Measurements from ENCODE around the gene TSPAN9.

Gene TSPAN9

DNA sequence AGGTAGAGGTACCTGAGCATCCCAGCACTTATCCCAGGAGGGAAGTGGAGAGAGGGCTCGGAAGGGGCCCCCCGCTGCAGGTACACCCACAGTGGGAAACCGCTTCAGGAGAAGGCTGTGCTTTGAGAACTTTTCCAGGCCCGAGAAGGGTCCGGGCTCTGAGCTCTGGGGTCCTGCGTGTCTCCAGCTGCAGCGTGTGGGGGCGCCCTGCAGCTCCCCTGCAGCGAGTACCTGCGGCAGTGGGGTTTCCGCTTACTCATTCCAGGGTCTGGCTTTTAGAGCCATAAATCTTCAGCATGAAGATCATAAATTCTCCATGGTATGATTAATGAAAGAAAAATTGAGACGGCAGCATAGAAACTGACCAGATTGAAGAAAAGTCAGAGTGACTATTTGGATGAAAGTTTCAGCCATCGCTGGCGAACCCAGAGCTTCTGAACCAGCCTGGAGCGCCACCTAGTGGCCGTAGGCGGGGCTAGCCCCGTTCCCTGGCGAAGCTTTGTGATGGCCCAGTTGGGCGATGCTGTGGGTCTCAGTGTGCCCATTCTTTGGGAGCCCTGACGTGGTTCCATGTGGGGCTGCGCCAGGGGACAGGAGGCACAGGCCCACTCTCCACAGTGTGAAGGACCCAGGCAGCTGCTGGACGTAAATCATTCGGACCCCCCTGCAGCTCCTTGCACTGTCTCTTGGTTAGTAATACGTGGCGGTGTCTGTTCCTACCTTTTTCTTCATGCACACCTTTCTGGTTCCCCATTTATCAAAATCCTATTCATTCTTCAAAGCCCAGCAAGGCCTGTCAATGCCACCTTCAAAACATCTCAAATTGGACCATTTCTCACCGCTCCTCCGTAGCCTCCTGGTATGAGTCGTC, 198.2 kb downstream of the TSPAN9 start:
- peak; percentile 32 for DNase-seq (ENCODE audit: low read depth)

DNA sequence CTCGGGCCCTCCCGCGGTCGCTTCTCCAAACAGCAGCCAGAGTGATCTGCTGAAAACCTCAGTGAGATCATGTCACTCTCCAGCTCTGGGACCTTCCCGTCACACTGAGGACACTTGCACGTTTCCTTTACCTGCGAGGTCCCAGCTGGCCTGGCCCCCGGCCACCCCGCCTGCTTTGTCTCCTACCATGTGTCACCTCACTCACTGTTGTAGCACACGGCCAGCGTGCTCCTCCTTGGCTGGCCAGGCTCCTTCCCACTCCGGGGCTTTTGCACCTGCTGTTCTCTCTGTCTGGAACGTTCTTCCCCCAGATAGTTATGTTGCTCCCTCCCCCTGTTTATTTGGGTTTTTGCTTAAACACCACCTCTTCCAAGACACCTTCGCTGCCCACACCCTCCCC, 199.0 kb downstream of the TSPAN9 start:
- DNase-seq (ENCODE audit: low read depth), result no peak

DNA sequence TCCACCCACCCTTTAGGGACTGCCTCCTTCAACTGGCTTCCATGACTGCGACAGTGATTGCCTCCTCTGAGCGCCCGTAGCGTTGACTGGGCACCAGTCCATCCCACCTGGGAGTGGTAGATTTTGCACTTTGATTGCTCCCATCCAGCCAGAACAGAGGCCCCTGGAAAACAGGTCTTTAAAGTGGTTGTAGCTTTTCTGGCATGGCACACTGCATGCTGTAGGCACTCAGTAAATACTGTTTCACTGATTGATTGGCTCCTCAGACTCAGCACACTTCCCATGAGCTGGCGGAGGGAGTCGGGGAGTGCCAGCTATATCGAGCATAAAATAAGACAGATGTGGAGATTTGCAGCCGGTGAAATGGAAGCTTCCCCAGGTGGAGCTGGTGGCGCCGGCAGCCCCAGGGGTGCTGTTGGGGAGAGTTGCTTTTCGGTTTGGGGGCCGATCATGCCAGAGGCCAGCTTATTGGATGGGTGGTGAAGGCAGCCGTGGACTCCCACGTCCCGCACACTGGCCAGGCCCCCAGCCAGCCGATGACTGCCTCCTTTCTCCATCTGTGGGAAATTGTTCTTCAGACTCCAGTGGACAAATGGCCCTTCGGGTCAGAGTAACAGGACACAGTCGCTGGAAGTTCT, 200.2 kb downstream of the TSPAN9 start:
- no peak for DNase-seq (ENCODE audit: low read depth)

DNA sequence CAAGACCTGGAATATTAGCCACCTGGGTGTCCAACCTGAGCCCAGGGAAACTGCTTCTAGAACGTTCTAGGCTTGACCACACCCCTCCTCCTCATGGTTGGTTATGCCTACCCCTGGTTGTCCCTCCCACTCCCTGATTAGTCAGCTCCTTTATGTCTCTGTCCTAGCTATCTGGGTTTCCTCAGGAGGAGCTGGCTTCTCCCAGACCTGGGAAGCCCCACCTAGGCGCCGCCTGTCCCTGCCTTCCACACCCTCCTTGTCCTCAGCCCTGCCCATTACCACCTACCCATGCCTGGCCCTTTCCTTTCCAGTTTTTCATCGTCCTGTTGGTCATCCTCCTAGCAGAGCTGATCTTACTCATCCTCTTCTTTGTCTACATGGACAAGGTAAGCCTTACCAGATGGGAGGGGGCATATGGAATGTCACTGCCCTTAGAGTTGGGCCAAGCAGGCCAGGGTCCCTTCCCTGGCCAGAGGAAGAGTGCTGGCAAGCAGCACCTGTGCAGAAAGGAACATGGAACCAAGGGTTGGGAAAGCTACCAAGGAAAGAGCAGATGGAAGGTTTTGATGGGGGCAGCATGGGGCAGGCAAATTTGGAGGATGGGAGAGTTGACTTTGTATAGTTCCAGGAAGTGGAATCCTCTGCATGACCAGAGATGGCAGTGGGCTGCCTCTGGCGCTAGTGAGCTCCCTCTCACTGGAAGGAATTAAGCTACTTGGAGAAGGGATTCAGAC, 201.7 kb downstream of the TSPAN9 start:
- no peak for DNase-seq (ENCODE audit: low read depth)

DNA sequence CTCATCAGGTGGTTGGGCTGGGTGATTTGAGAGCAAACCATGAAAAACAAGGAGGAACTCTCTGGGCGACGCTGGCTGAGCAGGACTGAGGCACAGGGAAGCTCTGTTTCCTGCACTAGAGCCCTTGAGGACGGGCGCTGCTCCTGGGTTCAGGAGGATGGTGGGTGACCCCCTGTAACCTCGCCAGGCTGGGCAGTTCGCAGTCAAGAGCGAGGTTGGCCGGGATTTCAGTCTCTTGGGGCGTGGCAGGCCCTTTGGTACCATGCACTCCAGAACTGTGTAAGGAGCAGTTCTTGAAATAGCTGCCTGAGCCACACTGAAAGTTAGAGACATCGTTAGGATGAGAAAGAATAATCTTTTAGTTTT, 202.2 kb downstream of the TSPAN9 start:
- no peak for DNase-seq (ENCODE audit: low read depth)

DNA sequence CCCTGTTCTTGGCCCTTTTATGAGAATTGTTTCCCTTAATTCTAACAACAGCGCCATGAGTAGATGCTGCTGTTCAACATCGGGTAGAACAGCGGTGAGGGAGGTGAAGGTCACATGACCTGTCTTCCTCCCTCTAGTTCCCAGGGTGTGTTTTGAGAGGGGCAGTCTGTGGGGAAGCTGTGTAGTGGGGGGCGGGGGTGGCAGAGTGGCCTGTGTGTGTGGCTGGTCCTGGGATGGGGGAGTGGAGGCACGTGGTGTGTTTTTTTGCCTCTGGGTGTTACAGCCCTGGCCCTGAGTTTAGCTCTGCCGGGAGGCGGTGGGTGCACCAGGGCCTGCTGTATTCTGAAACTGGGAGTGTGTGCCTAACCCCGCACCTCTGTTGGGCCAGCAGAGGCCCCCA, 202.7 kb downstream of the TSPAN9 start:
- DNase-seq (ENCODE audit: low read depth), result no peak

DNA sequence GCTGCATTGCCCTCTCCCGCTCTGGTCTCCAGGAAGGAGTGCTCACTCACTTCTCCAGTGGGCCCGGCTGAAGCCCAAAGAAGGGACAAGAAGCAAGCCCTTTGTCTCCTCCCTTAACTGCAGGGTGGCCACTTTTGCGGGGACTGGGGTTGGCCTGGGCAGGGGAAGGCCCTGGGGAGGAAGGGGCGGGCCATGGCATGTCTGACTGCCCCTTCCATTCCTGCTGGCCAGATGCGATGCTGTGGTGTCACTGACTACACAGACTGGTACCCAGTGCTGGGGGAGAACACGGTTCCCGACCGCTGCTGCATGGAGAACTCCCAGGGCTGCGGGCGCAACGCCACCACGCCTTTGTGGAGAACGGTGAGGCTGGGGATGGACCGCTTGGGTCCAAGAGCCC, 203.8 kb downstream of the TSPAN9 start:
- no peak for DNase-seq (ENCODE audit: low read depth)

DNA sequence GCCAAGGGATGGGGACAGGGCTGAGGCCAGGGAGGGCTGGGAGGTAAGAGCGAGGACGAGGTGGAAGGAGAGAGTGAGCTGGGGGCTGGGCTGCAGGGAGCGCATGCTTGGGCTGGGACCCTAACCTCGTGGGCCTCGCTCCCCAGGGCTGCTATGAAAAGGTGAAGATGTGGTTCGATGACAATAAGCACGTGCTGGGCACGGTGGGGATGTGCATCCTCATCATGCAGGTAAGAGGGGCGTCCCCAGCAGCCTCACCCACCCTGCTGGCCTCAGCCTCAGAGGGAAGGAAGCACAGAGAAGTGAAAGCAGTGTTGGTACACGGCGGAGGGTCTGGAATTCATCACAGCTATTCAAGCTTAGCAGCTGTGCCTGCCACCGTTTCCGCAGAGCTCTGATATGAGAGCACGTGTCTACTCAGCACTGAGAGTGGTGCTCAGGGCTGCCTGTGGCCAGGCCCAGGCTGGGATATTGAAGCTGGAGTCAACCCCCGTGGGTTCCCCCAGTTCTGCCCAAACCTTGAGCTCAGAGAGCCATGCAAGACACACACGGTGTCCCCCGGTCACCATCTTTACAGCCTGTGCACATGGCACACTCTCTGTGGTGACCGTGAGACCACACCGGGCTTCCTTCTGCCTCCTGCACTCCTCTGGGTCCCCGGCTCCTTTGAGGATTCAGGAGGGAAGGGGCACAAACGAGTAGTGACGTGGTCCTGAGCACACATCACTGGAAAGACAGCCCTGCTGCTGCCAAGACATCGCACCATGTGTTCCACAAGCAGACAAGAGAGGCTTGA, 204.6 kb downstream of the TSPAN9 start:
- DNase-seq (ENCODE audit: low read depth), result no peak

DNA sequence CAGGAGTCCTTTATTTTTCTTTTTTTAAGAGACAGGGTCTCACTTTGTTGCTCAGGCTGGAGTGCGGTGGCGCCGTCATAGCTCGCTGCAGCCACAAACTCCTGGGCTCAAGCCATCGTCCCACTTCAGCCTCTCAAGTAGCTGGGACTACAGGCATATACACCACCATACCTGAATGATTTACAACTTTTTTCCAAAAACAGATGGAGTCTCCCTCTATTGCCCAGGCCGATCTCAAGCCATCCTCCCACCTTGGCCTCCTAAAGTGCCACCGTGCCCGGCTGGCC, 205.1 kb downstream of the TSPAN9 start:
- no peak for DNase-seq (ENCODE audit: low read depth)

DNA sequence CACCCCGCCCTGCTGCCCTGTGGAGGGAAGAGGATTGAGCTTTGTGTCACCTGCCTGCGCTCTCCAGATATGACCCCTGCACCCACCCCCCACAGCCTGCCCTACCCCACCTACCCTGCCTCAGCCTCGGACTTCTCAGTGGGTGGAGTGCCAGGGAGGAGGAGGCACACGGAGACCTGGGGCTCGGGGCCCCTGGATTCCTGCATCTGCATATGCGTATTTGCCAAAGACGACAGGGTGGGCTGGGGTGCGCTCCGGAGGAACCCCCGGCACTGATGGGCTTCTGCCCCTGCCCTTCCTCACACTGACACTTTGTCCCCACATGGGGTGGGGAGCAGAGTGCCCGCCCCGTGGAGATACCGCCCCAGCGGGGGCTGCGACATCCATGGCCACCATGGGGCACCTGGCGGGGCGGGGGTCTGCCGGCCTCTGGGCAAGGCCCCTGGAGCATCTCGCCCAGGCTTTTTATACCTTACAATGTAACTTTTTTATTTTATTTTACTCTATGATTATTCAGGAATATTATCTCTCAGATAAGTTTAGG, 206.0 kb downstream of the TSPAN9 start:
- no peak for DNase-seq (ENCODE audit: low read depth)

DNA sequence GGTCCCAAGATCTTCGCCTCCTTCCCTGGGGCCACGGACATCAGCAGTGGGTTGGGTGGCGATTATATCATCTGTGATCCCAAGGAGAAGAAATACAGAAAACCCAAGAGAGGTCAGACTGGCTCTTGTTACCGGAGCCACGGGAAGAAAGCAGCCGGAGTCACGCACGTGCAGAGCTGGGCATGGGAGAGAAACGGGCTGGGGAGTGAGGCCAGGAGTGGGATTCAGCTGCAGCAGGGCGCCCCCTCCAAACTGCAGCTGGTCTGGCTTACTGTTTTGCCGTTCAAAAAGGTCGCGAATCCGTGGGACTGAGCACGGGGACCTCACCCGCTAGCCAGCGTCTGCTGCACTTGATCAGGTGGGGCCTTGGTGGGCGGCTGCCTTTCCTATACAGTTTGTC, 207.2 kb downstream of the TSPAN9 start:
- no peak for DNase-seq (ENCODE audit: low read depth)

DNA sequence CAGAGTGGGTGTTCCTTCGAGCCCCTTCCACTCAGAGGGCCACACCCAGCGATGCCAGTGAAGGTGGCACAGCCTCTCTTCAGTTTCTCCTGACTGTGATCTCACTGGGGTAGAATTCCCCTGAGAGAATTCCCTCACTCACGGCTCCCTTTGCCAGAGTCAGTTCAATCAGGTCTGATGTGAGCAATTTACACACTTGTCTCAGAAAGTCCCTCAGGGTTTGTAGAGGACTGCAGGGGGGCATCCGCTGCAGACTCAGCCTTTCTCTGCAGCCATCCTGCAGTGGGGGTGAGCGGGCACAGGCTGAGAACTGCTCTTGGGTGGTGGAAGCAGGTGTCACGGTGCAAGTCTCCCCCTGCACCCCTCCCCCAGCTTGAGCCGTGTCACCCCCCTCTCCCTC, 208.4 kb downstream of the TSPAN9 start:
- DNase-seq (ENCODE audit: low read depth), result no peak

DNA sequence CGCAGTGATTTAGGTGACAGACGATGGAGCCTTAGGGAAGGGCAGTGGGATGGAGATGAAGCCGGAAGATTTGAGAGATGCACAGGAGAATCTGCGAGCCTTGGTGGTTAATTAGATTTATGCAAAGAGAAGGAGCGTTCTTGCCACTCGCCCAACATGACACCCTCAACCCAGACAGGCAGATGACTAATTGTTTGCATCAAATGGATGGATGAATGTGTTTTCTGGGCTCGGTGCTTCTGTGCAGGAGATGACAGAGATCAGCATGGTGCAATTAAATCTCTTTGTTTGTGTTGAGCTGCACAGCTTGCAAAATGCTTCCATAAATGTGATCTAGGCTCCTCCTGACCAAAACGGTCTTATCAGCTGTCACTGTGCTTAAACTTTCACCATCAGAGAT, 211.5 kb downstream of the TSPAN9 start:
- DNase-seq (ENCODE audit: low read depth), result no peak

DNA sequence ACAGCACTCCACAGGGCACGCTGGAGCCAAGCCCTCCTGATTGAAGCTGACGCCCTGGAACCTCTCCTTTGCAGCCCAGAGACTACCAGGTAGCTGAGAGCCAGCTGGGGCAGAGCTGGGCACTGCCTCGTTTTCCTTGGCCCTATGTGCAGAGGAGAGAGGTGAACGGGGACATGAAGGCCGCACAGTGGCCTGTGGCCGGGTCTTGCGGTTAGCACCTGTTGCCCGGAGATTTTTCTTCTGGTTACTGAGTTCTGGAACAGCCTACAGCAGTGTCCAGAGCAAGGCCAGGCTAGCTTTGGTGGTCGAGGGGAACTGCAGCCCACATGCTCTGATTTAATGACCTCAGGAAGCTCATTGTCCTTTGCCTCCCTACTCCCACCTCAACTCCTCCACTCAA, 212.5 kb downstream of the TSPAN9 start:
- no peak for DNase-seq (ENCODE audit: low read depth)

DNA sequence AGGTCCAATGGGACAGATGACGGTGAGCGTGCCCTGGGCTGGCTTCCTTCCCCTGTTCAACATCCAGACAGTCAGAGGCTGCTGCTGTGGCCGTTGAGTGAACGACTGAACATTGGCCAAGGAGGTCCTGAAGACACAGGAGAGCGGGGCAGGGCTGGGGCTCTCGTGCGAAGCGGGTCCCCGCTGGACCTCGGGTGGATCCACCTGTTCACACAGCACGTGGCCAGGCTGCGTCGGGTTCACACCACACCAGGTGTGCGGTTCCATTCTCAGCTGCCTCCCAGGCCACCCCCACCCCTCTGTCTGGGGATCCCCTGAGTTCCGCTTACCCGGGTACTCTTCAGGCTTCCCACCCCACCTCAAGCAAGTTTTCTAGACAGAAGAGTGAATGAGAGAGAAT, 214.8 kb downstream of the TSPAN9 start:
- no peak for DNase-seq (ENCODE audit: low read depth)

DNA sequence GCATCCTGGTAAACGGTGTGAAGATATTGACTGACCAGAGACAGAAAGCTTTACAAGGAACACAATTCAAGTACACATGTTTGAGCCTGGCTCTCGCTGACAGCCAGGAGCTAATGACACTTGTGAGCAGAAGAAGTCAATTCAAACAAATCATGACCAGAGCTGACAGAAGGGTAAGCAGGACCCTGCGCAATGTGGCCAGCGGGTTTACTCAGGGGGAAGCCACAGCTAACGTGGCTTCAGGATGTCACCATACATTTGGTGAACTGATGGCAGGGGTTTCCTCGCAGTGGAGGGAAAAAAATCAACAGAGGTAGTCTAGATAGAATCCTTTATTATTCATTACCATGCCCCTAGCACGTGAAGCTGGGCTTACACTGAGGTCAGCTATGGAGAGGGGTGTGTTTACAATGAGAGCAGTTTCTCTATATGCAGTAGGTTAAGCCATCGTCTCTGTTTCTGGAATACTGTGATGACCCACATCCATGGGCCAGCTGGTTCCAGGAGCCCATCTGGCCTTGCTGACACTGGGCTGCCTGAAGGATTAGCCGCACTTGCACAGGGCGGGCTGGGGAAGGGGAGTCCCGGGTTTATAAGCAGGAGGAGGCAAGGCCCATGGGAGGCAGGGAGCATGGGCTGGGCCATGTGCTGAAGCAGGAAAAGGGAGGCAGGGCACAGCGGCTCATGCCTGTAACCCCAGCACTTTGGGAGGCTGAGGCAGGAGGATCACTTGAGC, 215.7 kb downstream of the TSPAN9 start:
- no peak for DNase-seq (ENCODE audit: low read depth)

DNA sequence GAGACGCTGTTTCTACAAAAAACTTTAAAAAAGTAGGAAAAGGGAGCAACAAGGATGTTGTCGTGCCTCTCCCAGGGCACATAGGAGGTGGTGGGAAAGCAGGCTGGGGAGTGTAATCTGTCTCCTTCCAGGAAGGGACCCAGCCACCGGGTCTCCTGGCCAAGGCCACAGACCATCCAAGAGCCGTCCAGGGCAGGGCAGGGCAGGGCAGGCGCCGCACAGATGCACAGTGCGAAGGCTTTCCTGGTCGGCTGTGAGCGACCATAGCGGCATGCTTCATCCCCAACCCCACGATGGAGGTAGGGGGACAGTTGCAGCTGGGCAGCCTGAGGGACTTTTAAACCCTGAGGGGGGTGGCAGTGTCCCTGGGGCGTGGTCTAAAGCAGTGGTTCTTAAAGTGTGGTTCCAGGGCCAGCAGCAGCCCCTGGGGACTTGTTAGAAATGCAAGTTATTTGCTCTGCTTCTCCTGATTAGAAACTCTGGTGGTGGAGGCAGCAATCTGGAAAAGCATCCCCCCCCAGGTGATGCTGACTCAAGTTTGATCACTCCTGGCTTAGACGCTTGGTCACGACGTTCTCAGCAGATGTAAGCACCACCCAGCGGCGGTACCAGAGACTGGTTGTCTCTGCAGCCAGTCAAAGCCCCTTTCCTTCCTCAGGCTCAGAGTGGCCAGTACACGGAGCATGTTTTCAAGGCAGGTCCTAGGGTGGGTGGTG, 216.4 kb downstream of the TSPAN9 start:
- no peak for DNase-seq (ENCODE audit: low read depth)

DNA sequence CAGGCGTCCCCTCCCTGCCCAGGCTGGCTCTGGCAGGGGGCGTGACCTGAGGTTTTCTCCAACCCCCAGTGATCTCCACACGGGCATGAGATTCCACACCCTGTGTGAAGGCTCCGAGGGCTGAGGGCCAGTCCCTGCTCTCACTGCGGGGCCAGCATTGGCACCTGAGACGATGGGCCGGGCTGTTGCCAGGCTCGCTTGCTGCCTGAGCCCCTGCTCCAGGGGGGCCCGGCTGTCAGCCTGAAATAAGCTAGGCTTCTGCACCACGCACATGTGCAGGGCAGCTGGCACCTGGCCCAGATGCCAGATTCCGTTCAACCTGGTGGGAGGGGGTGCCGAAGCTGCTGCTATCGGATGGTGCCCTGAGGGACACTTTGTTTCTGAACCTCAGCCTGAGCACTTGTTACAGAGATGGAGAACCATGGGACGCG, 217.3 kb downstream of the TSPAN9 start:
- DNase-seq (ENCODE audit: low read depth), result no peak

DNA sequence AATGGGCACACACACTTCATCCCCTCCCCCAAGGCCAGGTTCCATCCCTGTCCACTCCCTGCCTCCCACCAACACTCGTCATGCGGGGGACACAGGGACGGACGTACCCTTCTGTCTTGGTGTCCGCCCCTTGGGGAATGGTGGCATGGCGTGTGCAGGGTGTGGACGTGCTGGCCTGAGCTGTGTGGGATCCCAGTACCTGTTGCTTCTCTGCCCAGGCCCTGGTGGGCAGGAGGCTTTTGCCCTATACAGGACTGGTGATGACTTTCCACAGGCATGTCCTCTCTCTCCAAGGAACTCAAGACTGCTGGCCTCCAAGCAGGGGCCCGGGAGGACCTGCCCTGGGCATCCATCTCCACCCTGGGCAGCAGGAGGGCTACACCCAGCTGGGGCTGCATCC, 218.0 kb downstream of the TSPAN9 start:
- DNase-seq (ENCODE audit: low read depth), result no peak

DNA sequence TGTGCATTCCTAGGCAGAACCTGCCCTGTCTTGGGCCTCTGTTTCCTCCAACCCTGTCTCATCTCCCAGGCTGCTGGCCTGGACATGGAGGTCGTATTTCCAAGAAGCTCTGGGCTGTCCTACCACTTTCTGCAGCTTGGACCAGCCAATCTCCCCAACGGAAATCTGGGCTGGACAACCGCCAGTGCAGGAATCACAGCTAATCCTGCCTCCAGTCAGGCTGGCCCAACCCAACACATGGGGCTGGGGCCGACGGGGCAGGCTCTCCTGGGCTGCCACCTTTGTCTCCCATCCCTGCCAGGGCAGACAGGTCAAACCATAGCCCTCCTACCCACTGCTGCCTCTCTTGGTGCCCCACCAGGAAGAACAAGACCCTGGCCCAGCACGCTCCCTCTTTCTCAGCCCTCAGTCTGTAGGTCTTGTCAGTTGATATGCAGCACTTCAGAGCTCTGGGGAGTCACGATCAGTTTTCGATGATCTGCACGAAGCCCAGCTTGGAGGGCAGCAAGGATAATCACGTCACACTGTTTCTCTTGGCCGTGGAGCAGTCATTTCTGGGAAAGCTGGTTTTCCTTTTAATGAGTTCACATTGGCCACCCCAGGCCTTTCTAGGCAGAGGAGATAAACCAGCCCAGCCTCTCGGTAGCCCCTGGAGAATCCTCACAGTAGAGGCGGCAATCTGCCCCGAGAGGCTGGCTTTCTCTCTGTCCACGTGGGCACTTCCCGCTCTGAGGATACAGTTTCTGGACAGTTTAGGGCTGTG, 218.6 kb downstream of the TSPAN9 start:
- no peak for DNase-seq (ENCODE audit: low read depth)

All from fibroblast of the conjunctiva (primary cell).